ENCODE measurements around the gene IL18. TPM values are rescaled to one million over a fixed set of nuclear protein-coding genes. Genes with fewer than 3 reads are reported as not detected.
"Not testable (repeated sequence)": the region's sequence is repeated elsewhere in the genome, so short reads cannot be mapped to it uniquely, and the experiment has no call there.

IL18 gene
- total and polyA plus RNA-seq, 4 donors = 3.3 to 18.2 (median 6.8) TPM

- DNase-seq (ENCODE audit: low read depth in 4 of 6, low spot score in 6 of 6) = peak; percentile 62 to 93 (median 73)
- Histone ChIP-seq H3K27ac (ENCODE audit: low read depth, low read length) (peak within 1 kb of the TSS; percentile 77), H3K9me3 (ENCODE audit: control insufficient read depth, insufficient read depth, low read length) (no peaks in the 10 kb centered on the region), H3K27me3 (ENCODE audit: control insufficient read depth, insufficient read depth, low read length) (no peaks in the 10 kb centered on the region), H3K36me3 (ENCODE audit: control insufficient read depth, insufficient read depth, low read length) (no peaks in the 10 kb centered on the region), H3K4me3 (ENCODE audit: low read depth, low read length) (peak within 1 kb of the TSS; percentile 45), H3K4me1 (ENCODE audit: control insufficient read depth, insufficient read depth, low read length) (no peaks in the 10 kb centered on the region)
- WGBS (ENCODE audit: insufficient coverage) = 0% methylated on average over 10 of the region's 11 CpGs
These were observed 11.1 kb upstream of the IL18 start, which contains the start of gene BCO2 for GRCh38 chr11:112174789-112175598. Gene BCO2, plus strand, starts transcription at chr11:112175512. Its CDS starts 90 bp downstream, at chr11:112175602.

DNA sequence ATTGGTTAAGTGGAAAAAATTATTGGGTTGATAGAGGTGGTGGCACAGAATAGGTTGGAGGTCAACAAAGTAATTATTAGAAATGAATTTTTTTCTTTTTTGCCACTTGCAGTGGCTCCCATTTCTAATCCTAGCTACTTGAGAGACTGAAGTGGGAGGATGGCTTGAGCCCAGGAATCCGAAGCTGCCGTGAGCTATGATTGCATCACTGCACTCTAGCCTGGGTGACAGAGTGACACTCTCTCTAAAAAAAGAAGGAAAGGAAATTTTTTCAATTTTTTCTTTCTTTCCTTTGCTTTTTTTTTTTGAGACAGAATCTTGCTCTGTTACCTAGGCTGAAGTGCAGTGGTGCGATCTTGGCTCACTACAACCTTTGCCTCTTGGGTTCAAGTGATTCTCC is 9.3 kb upstream of the IL18 start:
- 88% methylated on average over 2 of the region's 3 CpGs for WGBS (ENCODE audit: insufficient coverage)
- Histone ChIP-seq H3K4me1 (ENCODE audit: control insufficient read depth, insufficient read depth, low read length) (no peaks in the 10 kb centered on the region), H3K36me3 (ENCODE audit: control insufficient read depth, insufficient read depth, low read length) (no peaks in the 10 kb centered on the region), H3K27ac (ENCODE audit: low read depth, low read length) (no peak overlapping the region), H3K9me3 (ENCODE audit: control insufficient read depth, insufficient read depth, low read length) (no peaks in the 10 kb centered on the region), H3K4me3 (ENCODE audit: low read depth, low read length) (no peak overlapping the region), H3K27me3 (ENCODE audit: control insufficient read depth, insufficient read depth, low read length) (no peaks in the 10 kb centered on the region)
- no peak for DNase-seq (ENCODE audit: low read depth in 4 of 6, low spot score in 6 of 6)

DNA sequence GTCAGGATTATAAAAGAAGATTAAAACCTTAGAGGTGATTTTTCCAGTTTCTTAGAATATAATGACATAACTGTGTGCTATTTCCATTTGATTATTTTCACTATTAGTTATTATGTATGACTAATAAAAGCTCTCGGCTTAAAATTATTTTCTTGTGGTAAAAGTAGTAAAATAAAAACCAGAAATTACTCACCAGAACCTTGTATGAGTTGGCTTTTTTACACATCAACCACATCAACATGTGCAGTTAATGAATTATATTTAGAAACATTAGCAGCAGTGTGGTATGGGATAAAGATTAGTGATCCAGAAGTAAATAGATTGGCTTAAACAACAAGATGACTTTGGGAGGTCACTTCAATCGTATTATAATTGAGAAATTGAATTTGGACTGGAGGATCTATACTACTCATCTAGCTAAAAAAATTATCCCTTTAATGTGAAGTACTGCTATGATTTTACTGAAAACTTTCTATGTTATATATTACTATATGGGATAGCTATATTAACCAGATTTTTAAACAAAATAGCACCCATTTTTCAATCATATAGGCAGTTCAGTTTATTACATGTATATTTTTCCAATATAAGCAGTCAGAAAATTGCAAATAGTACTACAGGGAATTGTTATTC is 8.6 kb upstream of the IL18 start:
- DNase-seq (ENCODE audit: low read depth in 4 of 6, low spot score in 6 of 6) = no peak
- Histone ChIP-seq H3K9me3 (ENCODE audit: control insufficient read depth, insufficient read depth, low read length) (no peaks in the 10 kb centered on the region), H3K4me1 (ENCODE audit: control insufficient read depth, insufficient read depth, low read length) (no peaks in the 10 kb centered on the region), H3K36me3 (ENCODE audit: control insufficient read depth, insufficient read depth, low read length) (no peaks in the 10 kb centered on the region), H3K4me3 (ENCODE audit: low read depth, low read length) (no peak overlapping the region), H3K27ac (ENCODE audit: low read depth, low read length) (no peak overlapping the region), H3K27me3 (ENCODE audit: control insufficient read depth, insufficient read depth, low read length) (no peaks in the 10 kb centered on the region)
- no CpG with 5 or more reads among the region's 2 CpGs for WGBS (ENCODE audit: insufficient coverage)

GRCh38 chr11:112167145-112167544 is 3.3 kb upstream of the IL18 start, which contains the start of gene TEX12:
Gene TEX12, plus strand, starts transcription at chr11:112167372. Its CDS starts 1,897 bp downstream, at chr11:112169269.
- DNase-seq (ENCODE audit: low read depth in 4 of 6, low spot score in 6 of 6) = no peak
- Histone ChIP-seq H3K4me3 (ENCODE audit: low read depth, low read length) (no peak within 1 kb of the TSS), H3K27ac (ENCODE audit: low read depth, low read length) (no peak within 1 kb of the TSS), H3K9me3 (ENCODE audit: control insufficient read depth, insufficient read depth, low read length) (no peaks in the 10 kb centered on the region), H3K27me3 (ENCODE audit: control insufficient read depth, insufficient read depth, low read length) (no peaks in the 10 kb centered on the region), H3K4me1 (ENCODE audit: control insufficient read depth, insufficient read depth, low read length) (peaks cover 3% of the 10 kb centered on the region), H3K36me3 (ENCODE audit: control insufficient read depth, insufficient read depth, low read length) (no peaks in the 10 kb centered on the region)
- WGBS (ENCODE audit: insufficient coverage) = 78% methylated on average over 18 of the region's 25 CpGs

- DNase-seq (ENCODE audit: low read depth in 4 of 6, low spot score in 6 of 6) = no peak
- Histone ChIP-seq H3K9me3 (ENCODE audit: control insufficient read depth, insufficient read depth, low read length) (no peaks in the 10 kb centered on the region), H3K27ac (ENCODE audit: low read depth, low read length) (no peak overlapping the region), H3K36me3 (ENCODE audit: control insufficient read depth, insufficient read depth, low read length) (no peaks in the 10 kb centered on the region), H3K27me3 (ENCODE audit: control insufficient read depth, insufficient read depth, low read length) (no peaks in the 10 kb centered on the region), H3K4me1 (ENCODE audit: control insufficient read depth, insufficient read depth, low read length) (peaks cover 3% of the 10 kb centered on the region), H3K4me3 (ENCODE audit: low read depth, low read length) (no peak overlapping the region)
- WGBS (ENCODE audit: insufficient coverage) = 87% methylated on average over 5 of the region's 8 CpGs
These were observed 2.7 kb upstream of the IL18 start for GRCh38 chr11:112166562-112166961.

DNA sequence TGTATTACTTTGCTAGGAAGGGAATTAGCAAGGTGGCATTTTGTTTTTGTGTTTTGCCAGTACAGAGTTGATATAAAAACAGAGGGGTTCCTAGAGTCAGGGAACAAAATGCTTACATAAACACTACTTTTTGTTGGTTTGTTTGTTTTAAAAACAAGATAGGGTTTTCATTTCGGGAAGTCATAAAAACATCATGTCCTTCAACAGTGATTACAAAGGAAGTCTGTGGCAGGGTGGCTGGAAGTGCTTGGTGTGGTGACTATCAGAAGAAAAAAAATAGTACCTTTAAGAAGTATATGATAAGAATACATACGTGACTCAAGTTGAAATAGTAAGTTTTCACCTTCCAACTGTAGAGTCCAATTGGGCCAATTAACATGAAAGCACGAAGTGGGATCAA is 1.2 kb upstream of the IL18 start:
- no peak overlapping the region for H3K27ac ChIP-seq (ENCODE audit: low read depth, low read length)
- no CpG with 5 or more reads among the region's 3 CpGs for WGBS (ENCODE audit: insufficient coverage)

GRCh38 chr11:112162761-112163546 is 940 bp downstream of the IL18 start:
- no peak for DNase-seq (ENCODE audit: low read depth in 4 of 6, low spot score in 6 of 6)
- 100% methylated on average over 1 of the region's 6 CpGs for WGBS (ENCODE audit: insufficient coverage)

More for the DNA sequence above, 1.2 kb upstream of the IL18 start:
- H3K9me3 ChIP-seq (ENCODE audit: control insufficient read depth, insufficient read depth, low read length) = no peaks in the 10 kb centered on the region
- no peaks in the 10 kb centered on the region for H3K27me3 ChIP-seq (ENCODE audit: control insufficient read depth, insufficient read depth, low read length)
- H3K4me1 ChIP-seq (ENCODE audit: control insufficient read depth, insufficient read depth, low read length) = peaks cover 3% of the 10 kb centered on the region
- no peak for DNase-seq (ENCODE audit: low read depth in 4 of 6, low spot score in 6 of 6)
- H3K36me3 ChIP-seq (ENCODE audit: control insufficient read depth, insufficient read depth, low read length) = no peaks in the 10 kb centered on the region
- no peak overlapping the region for H3K4me3 ChIP-seq (ENCODE audit: low read depth, low read length)

GRCh38 chr11:112162200-112162599 is 1.7 kb downstream of the IL18 start:
- H3K27ac ChIP-seq (ENCODE audit: low read depth, low read length); H3K36me3 ChIP-seq (ENCODE audit: control insufficient read depth, insufficient read depth, low read length); H3K27me3 ChIP-seq (ENCODE audit: control insufficient read depth, insufficient read depth, low read length); DNase-seq (ENCODE audit: low read depth in 4 of 6, low spot score in 6 of 6); H3K4me1 ChIP-seq (ENCODE audit: control insufficient read depth, insufficient read depth, low read length); H3K4me3 ChIP-seq (ENCODE audit: low read depth, low read length); H3K9me3 ChIP-seq (ENCODE audit: control insufficient read depth, insufficient read depth, low read length): not testable (repeated sequence)
- WGBS (ENCODE audit: insufficient coverage) = no CpG with 5 or more reads among the region's 1 CpG

More at GRCh38 chr11:112162761-112163546, 940 bp downstream of the IL18 start:
- Histone ChIP-seq H3K4me1 (ENCODE audit: control insufficient read depth, insufficient read depth, low read length) (peaks cover 3% of the 10 kb centered on the region), H3K36me3 (ENCODE audit: control insufficient read depth, insufficient read depth, low read length) (no peaks in the 10 kb centered on the region), H3K27ac (ENCODE audit: low read depth, low read length) (no peak overlapping the region), H3K27me3 (ENCODE audit: control insufficient read depth, insufficient read depth, low read length) (no peaks in the 10 kb centered on the region), H3K4me3 (ENCODE audit: low read depth, low read length) (no peak overlapping the region), H3K9me3 (ENCODE audit: control insufficient read depth, insufficient read depth, low read length) (no peaks in the 10 kb centered on the region)

GRCh38 chr11:112161012-112161411 is 2.9 kb downstream of the IL18 start:
- Histone ChIP-seq H3K36me3 (ENCODE audit: control insufficient read depth, insufficient read depth, low read length) (no peaks in the 10 kb centered on the region), H3K4me3 (ENCODE audit: low read depth, low read length) (no peak overlapping the region), H3K27ac (ENCODE audit: low read depth, low read length) (no peak overlapping the region), H3K27me3 (ENCODE audit: control insufficient read depth, insufficient read depth, low read length) (no peaks in the 10 kb centered on the region), H3K9me3 (ENCODE audit: control insufficient read depth, insufficient read depth, low read length) (no peaks in the 10 kb centered on the region), H3K4me1 (ENCODE audit: control insufficient read depth, insufficient read depth, low read length) (peaks cover 3% of the 10 kb centered on the region)
- no CpG with 5 or more reads among the region's 1 CpG for WGBS (ENCODE audit: insufficient coverage)
- DNase-seq (ENCODE audit: low read depth in 4 of 6, low spot score in 6 of 6) = no peak

Data from spinal cord (tissue), 10 donors.